Erythroblast (primary cell): ENCODE results near the gene WWP2.
"Not testable (repeated sequence)": the region's sequence is repeated elsewhere in the genome, so short reads cannot be mapped to it uniquely, and the experiment has no call there.

Experiments used
- DNase-seq, 2 experiments: peaks; one replicate each; lab custom pipeline; 2025; lab: John Stamatoyannopoulos, UW
- GATA1 ChIP-seq: IDR thresholded peaks from 2 replicates; pipeline ENCODE4 v1.6.1; 2011; ENCODE audit warnings: low read depth, mild to moderate bottlenecking, control low read depth, low read length, moderate library complexity
- POLR2A ChIP-seq: IDR thresholded peaks from 2 replicates; pipeline ENCODE4 v1.6.1; 2011; ENCODE audit warnings: mild to moderate bottlenecking, low read length

Gene WWP2

GRCh38 chr16:69796285-69797118 lies 34.4 kb downstream of the WWP2 start:
- DNase-seq: peak; percentile 60 to 74
- TF ChIP-seq GATA1 (no peak), POLR2A (no peak)

- no peak for TF ChIP-seq POLR2A
- no peak for TF ChIP-seq GATA1
- no peak for DNase-seq
Observed at GRCh38 chr16:69798466-69798865, 36.3 kb downstream of the WWP2 start.

GRCh38 chr16:69799611-69800031 lies 37.5 kb downstream of the WWP2 start:
- TF ChIP-seq POLR2A (no peak), GATA1 (no peak)
- no peak for DNase-seq

- no peak for DNase-seq
- no peak for TF ChIP-seq GATA1
- TF ChIP-seq POLR2A: no peak
Observed at GRCh38 chr16:69804297-69804696, 42.2 kb downstream of the WWP2 start.

GRCh38 chr16:69806776-69807175 lies 44.6 kb downstream of the WWP2 start:
- DNase-seq: not testable (repeated sequence)

- peak; percentile 47 to 79 for DNase-seq
Observed at GRCh38 chr16:69812688-69813014, 50.5 kb downstream of the WWP2 start.

GRCh38 chr16:69814078-69814477 lies 51.9 kb downstream of the WWP2 start:
- DNase-seq: no peak
- no peak for TF ChIP-seq POLR2A
- no peak for TF ChIP-seq GATA1

More at GRCh38 chr16:69812688-69813014, 50.5 kb downstream of the WWP2 start:
- TF ChIP-seq POLR2A (no peak), GATA1 (no peak)

GRCh38 chr16:69814561-69814960 lies 52.4 kb downstream of the WWP2 start:
- TF ChIP-seq GATA1 (no peak), POLR2A (no peak)
- DNase-seq: no peak

- not testable (repeated sequence) for DNase-seq
Observed at GRCh38 chr16:69815216-69815883, 53.2 kb downstream of the WWP2 start.

GRCh38 chr16:69816996-69817395 lies 54.9 kb downstream of the WWP2 start:
- TF ChIP-seq POLR2A: no peak
- no peak for TF ChIP-seq GATA1
- no peak for DNase-seq

- no peak for DNase-seq
- no peak for TF ChIP-seq GATA1
- no peak for TF ChIP-seq POLR2A
Observed at GRCh38 chr16:69818891-69819545, 56.9 kb downstream of the WWP2 start.

GRCh38 chr16:69820926-69821541 lies 58.9 kb downstream of the WWP2 start:
- TF ChIP-seq POLR2A (no peak), GATA1 (no peak)
- no peak for DNase-seq

GRCh38 chr16:69821844-69822173 lies 59.7 kb downstream of the WWP2 start:
- DNase-seq: no peak
- TF ChIP-seq POLR2A: no peak
- TF ChIP-seq GATA1: no peak

- DNase-seq: no peak
- TF ChIP-seq POLR2A (no peak), GATA1 (no peak)
Observed at GRCh38 chr16:69822174-69822935, 60.2 kb downstream of the WWP2 start.
